Measurements from ENCODE around the gene NUB1. TPM values are rescaled to one million over a fixed set of nuclear protein-coding genes. Genes with fewer than 3 reads are reported as not detected.

NUB1 gene
- total RNA-seq, 2 donors from 2014 or later: 46.1 to 102 TPM

GRCh38 chr7:151352512-151352911, 10.9 kb downstream of the NUB1 start:
- ATAC-seq (no peak), DNase-seq (ENCODE audit: low spot score in 2 of 2) (no peak)
- H3K36me3 Mint-ChIP-seq: peaks cover 7 to 10% of the 10 kb centered on the region in 2 donors
- peak overlapping the region; percentile 77 to 93 for H3K27ac Mint-ChIP-seq
- H3K9me3 Mint-ChIP-seq: no peaks in the 10 kb centered on the region

GRCh38 chr7:151361193-151361959, 19.8 kb downstream of the NUB1 start:
- H3K36me3 Mint-ChIP-seq: peaks cover 9 to 16% of the 10 kb centered on the region in 2 donors
- no peaks in the 10 kb centered on the region for H3K9me3 Mint-ChIP-seq
- ATAC-seq (no peak), DNase-seq (ENCODE audit: low spot score in 2 of 2) (no peak)
- H3K27ac Mint-ChIP-seq: no peak overlapping the region

GRCh38 chr7:151363182-151363581, 21.6 kb downstream of the NUB1 start:
- no peak for ATAC-seq
- no peak for DNase-seq (ENCODE audit: low spot score in 2 of 2)
- Mint-ChIP-seq H3K27ac (no peak overlapping the region), H3K9me3 (no peaks in the 10 kb centered on the region), H3K36me3 (peaks cover 7 to 14% of the 10 kb centered on the region in 2 donors)

GRCh38 chr7:151366166-151366879, 24.7 kb downstream of the NUB1 start:
- DNase-seq (ENCODE audit: low spot score in 2 of 2): no peak
- Mint-ChIP-seq H3K36me3 (peaks cover 0 to 2% of the 10 kb centered on the region in 2 donors), H3K9me3 (no peaks in the 10 kb centered on the region), H3K27ac (no peak overlapping the region)
- no peak for ATAC-seq

GRCh38 chr7:151366880-151367222, 25.2 kb downstream of the NUB1 start:
- DNase-seq (ENCODE audit: low spot score in 2 of 2) (no peak), ATAC-seq (no peak)
- Mint-ChIP-seq H3K27ac (no peak overlapping the region), H3K9me3 (no peaks in the 10 kb centered on the region), H3K36me3 (no peaks in the 10 kb centered on the region)

- H3K27ac Mint-ChIP-seq: no peak overlapping the region
- no peaks in the 10 kb centered on the region for H3K36me3 Mint-ChIP-seq
- no peak for DNase-seq (ENCODE audit: low spot score in 2 of 2)
- ATAC-seq: no peak
- no peaks in the 10 kb centered on the region for H3K9me3 Mint-ChIP-seq
Measured at GRCh38 chr7:151367284-151367683, 25.7 kb downstream of the NUB1 start.

- DNase-seq (ENCODE audit: low spot score in 2 of 2) (peak; percentile 80 to 82), ATAC-seq (peak; percentile 99)
- H3K27ac Mint-ChIP-seq: no peak overlapping the region
- H3K36me3 Mint-ChIP-seq: no peaks in the 10 kb centered on the region
- H3K9me3 Mint-ChIP-seq: no peaks in the 10 kb centered on the region
Measured at GRCh38 chr7:151368136-151368571, 26.5 kb downstream of the NUB1 start.

- no peaks in the 10 kb centered on the region for H3K9me3 Mint-ChIP-seq
- ATAC-seq: no peak
- no peak overlapping the region for H3K27ac Mint-ChIP-seq
- no peaks in the 10 kb centered on the region for H3K36me3 Mint-ChIP-seq
- DNase-seq (ENCODE audit: low spot score in 2 of 2): no peak
Measured at GRCh38 chr7:151371266-151371665, 29.7 kb downstream of the NUB1 start.

- Mint-ChIP-seq H3K27ac (peak overlapping the region; percentile 7 to 81), H3K36me3 (no peaks in the 10 kb centered on the region), H3K9me3 (no peaks in the 10 kb centered on the region)
- peak in 1 of 2 donors; percentile 40 for DNase-seq (ENCODE audit: low spot score in 2 of 2)
- no peak for ATAC-seq
Measured at GRCh38 chr7:151372612-151373265, 31.1 kb downstream of the NUB1 start.

GRCh38 chr7:151373599-151373998, 32.0 kb downstream of the NUB1 start:
- DNase-seq (ENCODE audit: low spot score in 2 of 2) (peak in 1 of 2 donors; percentile 38), ATAC-seq (no peak)
- Mint-ChIP-seq H3K27ac (no peak overlapping the region), H3K9me3 (no peaks in the 10 kb centered on the region), H3K36me3 (no peaks in the 10 kb centered on the region)

- peak overlapping the region in 1 of 2 donors; percentile 17 for H3K27ac Mint-ChIP-seq
- DNase-seq (ENCODE audit: low spot score in 2 of 2) (peak in 1 of 2 donors; percentile 37), ATAC-seq (no peak)
- H3K36me3 Mint-ChIP-seq: no peaks in the 10 kb centered on the region
- no peaks in the 10 kb centered on the region for H3K9me3 Mint-ChIP-seq
Measured at GRCh38 chr7:151374139-151374538, 32.5 kb downstream of the NUB1 start.

- peak in 1 of 2 donors; percentile 23 for DNase-seq (ENCODE audit: low spot score in 2 of 2)
- no peaks in the 10 kb centered on the region for H3K9me3 Mint-ChIP-seq
- H3K27ac Mint-ChIP-seq: no peak overlapping the region
- no peak for ATAC-seq
- no peaks in the 10 kb centered on the region for H3K36me3 Mint-ChIP-seq
Measured at GRCh38 chr7:151374726-151375125, 33.1 kb downstream of the NUB1 start.

- Mint-ChIP-seq H3K36me3 (no peaks in the 10 kb centered on the region), H3K27ac (peak overlapping the region; percentile 30 to 44), H3K9me3 (no peaks in the 10 kb centered on the region)
- DNase-seq (ENCODE audit: low spot score in 2 of 2) (peak in 1 of 2 donors; percentile 18), ATAC-seq (no peak)
Measured at GRCh38 chr7:151375530-151376217, 34.1 kb downstream of the NUB1 start.

GRCh38 chr7:151376218-151376902, 34.7 kb downstream of the NUB1 start:
- DNase-seq (ENCODE audit: low spot score in 2 of 2) (peak in 1 of 2 donors; percentile 53), ATAC-seq (no peak)
- no peaks in the 10 kb centered on the region for H3K36me3 Mint-ChIP-seq
- H3K9me3 Mint-ChIP-seq: no peaks in the 10 kb centered on the region
- H3K27ac Mint-ChIP-seq: peak overlapping the region in 1 of 2 donors; percentile 30

- no peak overlapping the region for H3K27ac Mint-ChIP-seq
- H3K36me3 Mint-ChIP-seq: no peaks in the 10 kb centered on the region
- no peaks in the 10 kb centered on the region for H3K9me3 Mint-ChIP-seq
- ATAC-seq (no peak), DNase-seq (ENCODE audit: low spot score in 2 of 2) (peak in 1 of 2 donors; percentile 26)
Measured at GRCh38 chr7:151377406-151377805, 35.8 kb downstream of the NUB1 start.

- DNase-seq (ENCODE audit: low spot score in 2 of 2): peak in 1 of 2 donors; percentile 34
- ATAC-seq: no peak
- Mint-ChIP-seq H3K9me3 (no peaks in the 10 kb centered on the region), H3K27ac (no peak overlapping the region), H3K36me3 (no peaks in the 10 kb centered on the region)
Measured at GRCh38 chr7:151378011-151378410, 36.4 kb downstream of the NUB1 start.
